ENCODE data around the gene AFMID.

DNA sequence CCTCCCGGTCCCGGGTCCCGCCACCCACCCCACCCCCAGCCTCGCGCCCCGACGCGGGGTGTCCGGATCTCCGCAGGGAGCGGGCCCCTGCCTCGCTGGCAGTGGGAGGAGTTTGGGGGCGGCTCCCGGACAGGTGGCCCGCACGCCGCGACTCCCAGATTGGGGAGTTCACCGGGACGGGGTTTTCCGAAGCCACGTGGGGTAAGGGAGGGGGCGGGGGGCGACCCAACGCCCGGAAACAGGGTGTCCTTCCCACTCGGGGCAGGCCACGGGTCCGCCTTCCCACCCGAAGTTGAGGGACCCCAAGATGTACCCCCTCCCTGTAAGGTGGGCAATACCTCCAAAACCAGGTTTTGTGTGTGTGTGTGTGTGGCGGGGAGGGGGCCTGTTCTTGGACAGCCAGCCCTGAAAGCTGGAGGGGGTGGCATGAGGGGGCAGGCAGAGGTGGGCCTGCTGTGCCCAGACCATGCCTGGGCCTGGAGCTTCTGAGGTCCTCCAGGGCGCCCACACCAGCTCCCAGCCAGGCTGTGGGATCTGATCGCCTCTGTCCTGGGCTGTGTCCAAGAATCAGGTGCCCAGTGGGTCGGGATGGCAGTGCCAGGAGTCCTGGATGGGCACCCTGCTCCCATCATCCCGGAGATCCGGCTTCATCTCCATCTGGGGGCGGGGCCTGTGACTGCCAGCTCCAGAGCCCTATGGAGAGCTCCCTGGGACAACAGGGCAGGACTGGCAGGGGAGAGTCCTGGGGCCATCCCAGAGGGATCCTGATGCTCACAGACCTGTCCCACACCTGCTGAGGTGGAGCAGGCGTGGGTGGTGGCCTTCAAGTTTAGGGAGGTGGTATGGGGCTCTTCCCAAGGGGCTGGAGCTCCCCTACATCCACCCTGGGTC lies 18.0 kb upstream of the AFMID start:
- TF ChIP-seq, protein P1, sequence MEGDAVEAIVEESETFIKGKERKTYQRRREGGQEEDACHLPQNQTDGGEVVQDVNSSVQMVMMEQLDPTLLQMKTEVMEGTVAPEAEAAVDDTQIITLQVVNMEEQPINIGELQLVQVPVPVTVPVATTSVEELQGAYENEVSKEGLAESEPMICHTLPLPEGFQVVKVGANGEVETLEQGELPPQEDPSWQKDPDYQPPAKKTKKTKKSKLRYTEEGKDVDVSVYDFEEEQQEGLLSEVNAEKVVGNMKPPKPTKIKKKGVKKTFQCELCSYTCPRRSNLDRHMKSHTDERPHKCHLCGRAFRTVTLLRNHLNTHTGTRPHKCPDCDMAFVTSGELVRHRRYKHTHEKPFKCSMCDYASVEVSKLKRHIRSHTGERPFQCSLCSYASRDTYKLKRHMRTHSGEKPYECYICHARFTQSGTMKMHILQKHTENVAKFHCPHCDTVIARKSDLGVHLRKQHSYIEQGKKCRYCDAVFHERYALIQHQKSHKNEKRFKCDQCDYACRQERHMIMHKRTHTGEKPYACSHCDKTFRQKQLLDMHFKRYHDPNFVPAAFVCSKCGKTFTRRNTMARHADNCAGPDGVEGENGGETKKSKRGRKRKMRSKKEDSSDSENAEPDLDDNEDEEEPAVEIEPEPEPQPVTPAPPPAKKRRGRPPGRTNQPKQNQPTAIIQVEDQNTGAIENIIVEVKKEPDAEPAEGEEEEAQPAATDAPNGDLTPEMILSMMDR (conservative IDR thresholded peaks at IDR 0.05; ENCODE audit: low read depth, low read length): no peak
- TF ChIP-seq EZH2 (IDR thresholded peaks at IDR 0.05; ENCODE audit: borderline replicate concordance, low read depth, low read length, poor library complexity, severe bottlenecking): no peak
